HK-2 (cell line): ENCODE data around the gene PLVAP.
A peak's percentile ranks its signal among the peaks of the same experiment; 100 is the strongest.

Experiments used
- DNase-seq: peaks from one replicate; pipeline ENCODE4 v3.0.0-alpha.2; 2018; ENCODE audit not compliant: unreplicated experiment

Gene PLVAP

DNA sequence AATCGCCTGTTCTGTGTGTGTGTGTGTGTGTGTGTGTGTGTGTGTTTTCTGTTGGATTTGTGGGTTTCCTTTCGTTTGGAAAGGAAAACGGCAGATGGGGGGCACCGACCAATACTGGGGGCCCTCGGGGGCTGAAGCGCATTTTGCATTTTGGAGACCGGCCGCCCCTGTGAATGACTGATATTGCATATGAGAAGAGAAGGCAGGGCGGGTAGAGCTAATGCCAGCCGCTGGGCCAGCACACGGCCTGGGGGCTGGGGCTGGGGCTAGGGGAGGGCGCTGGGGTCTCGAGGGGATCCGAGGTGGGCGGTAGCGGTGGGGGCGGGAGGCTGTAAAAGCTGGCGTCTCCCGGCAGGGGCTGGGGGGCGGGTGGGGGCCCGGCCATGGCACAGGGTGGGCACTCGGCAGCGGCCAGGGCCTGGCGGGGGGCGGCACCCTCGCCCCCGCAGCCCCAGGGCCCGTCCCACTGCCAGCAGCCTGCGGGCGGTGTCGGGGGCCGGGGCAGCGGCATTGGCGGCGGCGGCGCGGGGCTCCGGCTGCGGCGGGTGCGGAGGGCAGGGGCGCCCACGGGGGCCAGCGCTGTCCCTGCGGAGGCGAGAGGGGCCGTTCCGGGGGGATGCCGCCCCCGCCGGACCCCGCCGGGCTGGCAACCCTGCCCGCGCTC is 53.7 kb downstream of the PLVAP start:
- DNase-seq, result no peak

DNA sequence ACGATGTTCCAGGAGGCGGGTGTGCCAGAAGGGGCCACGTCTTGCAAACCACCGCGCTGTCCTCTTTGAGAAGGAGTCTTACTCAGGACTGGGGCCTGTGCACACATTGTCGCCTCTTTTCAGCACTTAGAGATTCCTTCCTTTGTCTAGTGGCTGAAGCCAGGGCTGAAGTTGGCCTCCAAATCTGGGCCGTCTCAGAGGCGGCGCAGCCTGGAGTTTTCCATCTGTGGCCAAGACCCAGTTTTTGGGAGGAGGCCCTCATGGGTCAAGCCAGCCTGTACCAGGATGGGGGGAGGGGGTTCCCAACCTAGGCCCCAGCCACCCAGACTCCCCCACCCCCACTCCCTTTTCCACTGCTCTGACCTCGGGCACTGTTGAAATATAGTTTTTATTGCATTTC is 54.3 kb downstream of the PLVAP start:
- no peak for DNase-seq

DNA sequence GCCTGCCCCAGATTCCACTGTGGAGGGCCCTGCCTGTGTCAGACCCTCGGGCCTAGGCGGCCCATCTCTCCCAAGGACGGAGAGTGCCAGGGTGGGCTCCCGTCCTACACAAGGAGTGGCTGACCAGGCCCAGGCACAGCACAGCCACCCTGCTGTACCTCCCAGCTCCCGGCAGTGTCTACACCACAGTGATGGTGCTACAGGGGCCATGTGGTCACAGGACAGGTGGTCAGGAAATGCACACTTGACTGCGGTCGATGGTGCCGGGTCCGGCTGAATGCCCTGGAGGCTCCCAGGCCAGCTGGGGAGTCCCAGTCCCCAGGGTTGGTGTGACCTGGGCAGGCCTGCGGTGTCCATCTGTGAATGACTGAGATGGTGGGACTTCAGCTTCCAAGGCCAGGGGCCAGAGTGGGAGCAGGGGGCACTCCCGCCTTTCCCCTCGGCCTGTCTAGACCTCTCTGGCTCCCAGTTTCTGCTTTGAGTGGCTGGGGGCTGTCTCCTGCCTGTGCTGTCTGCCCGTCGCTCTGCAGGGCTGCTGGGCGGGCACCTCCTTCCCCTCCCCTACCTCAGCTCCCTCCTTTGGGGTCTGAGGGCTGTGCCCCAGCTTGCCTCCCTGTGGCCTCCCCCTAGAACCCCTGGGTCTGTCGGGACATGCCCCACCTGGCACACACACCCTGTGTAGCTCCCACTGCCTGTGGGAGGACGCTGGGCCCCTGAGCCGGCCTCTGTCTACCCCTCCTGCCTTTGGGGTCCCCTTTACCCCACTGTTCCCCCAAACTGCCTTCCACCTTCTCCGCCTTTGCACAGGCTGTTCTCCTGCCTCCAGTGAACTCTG is 55.3 kb downstream of the PLVAP start:
- no peak for DNase-seq

DNA sequence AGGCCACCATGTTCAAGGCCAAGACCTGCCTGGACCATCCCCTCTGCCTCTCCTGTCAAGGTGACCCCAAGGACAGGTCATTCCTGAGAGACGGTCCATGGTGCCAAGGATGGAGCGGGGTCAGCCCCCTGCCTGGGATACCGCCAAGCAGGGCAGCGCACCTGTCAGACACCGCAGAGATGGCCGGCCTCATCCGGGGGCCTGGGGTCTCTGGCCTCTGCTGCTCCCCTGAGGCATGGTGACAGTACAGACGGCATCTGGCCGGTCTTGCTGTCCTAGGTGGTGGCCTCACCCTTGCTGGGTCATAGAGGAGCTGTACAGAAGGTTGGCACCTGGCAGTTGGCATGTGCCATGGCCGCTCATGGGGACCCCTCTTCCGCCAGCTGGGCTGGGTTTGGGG is 56.7 kb downstream of the PLVAP start:
- no peak for DNase-seq

DNA sequence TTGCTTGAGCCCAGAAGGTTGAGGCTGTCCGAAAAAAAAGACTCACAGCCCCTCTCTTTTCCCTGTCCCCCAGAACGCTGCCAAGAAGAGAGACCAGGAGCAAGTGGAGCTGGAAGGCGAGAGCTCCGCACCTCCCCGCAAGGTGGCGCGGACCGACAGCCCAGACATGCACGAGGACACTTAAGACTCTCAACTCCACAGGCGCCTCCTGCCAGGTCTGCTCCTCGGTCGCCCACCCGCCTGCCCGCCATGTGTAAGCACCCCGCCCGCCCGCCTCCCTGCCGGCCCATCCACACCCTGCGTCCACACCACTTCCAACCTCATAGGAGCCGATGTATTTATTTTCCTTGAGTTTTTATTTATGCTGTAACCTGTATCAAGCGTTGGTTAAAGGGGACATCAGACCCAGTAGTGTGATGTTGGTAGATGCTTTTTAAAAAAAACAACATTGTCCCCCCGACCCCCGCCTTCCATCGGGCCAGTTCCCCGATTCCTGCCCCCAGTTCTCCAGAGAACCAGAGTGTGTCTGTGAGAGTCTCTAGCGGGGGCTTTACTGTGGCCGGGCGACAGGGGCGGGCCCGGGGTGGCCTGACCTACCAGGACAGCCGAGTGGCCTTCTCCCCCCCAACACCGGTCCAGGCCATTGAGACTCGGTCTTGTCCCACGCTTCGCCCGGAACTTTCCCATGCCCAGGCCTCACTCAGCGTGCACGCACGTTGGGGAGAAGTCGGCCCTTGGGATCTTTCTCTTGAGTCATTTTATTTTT is 57.5 kb downstream of the PLVAP start:
- DNase-seq, result no peak

DNA sequence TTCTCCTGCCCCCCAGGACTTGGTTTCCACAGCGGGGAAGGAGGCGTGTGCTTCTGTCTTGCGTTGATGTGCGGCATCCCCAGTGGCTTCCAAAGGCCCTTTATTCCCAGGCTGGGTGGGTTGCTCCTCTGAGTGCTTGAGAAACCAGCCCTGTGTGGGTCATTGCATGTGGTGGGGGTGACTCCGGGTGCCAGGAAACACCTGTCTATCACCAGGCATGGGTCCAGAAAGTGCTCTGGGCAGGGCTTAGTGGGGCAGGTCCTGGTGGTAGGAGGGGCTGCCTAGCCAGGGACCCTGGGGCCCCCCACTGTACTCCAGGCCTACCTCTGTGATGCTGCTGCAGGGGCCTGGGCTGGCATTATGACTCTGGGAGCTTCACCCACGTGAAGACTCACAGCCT is 58.2 kb downstream of the PLVAP start:
- DNase-seq, result no peak

DNA sequence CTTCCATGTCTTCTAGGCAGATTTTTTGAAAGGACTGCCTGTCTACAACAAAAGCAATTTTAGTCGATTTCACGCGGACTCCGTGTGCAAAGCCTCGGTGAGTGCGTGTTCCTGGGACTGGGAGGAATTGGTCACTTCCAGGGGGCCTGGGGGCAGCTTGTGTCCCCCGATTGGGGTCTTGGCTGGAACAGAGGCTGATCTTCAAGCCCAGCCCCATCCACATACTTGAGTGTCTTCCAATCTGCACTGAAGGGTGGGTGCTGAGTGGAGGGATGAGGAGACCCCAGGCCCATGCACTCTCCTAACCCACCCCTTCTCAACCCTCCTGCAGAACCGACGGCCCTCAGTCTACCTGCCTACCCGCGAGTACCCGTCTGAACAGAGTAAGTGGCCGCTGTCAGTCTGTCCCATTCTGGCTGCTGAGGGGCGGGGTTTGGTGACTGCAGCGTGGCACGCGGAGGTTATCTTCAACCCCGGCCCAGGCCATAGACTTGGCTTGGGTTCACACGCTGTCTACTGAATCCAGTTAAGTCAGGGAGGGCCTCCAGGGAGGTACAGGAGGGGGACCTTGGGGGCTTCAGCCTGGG is 63.0 kb downstream of the PLVAP start:
- DNase-seq, result no peak

DNA sequence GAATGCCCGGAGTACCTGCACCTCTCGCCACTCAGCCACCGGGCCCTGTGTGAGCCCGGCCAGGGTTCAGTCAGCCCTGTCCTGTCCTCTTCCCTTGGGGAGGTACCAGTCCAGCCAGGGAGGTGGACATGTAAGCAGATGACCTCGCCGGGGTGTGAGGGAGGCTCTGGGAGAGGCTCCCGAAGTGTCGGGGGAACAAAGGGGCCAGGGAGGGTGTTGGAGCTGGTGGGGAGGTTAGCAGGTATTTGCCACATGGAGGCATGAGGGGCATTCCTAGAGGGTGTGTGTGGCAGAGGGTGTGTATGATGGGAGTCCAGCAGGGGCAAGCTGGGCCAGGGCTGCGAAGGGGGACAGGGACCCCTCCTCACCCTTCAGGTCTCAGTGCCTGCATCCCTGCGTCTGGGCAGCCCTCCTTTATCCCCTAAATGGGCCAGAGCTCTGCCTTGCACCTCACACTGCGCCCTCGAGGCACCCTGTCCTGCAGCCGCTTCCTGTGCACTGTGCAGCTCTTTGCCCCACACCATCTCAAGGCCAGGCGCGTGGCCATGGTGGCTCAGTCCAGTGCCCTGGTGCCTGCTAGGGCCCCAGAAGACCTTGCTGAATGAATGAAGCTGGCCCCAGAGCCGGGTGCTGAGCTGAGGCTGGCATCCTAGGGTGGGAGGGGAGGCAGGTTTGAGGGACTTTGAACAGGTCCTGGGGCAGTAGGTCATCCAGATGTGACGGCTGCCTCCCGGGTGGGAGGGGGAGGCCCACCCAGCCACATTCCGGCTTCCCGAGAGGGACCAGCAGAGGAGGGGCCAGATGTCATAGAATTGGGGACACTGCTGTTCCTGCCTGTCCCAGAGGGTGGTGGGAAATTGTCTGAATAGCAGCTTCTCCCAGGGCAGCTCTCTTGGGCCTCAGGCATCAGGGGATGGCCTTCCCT is 64.7 kb downstream of the PLVAP start:
- no peak for DNase-seq

DNA sequence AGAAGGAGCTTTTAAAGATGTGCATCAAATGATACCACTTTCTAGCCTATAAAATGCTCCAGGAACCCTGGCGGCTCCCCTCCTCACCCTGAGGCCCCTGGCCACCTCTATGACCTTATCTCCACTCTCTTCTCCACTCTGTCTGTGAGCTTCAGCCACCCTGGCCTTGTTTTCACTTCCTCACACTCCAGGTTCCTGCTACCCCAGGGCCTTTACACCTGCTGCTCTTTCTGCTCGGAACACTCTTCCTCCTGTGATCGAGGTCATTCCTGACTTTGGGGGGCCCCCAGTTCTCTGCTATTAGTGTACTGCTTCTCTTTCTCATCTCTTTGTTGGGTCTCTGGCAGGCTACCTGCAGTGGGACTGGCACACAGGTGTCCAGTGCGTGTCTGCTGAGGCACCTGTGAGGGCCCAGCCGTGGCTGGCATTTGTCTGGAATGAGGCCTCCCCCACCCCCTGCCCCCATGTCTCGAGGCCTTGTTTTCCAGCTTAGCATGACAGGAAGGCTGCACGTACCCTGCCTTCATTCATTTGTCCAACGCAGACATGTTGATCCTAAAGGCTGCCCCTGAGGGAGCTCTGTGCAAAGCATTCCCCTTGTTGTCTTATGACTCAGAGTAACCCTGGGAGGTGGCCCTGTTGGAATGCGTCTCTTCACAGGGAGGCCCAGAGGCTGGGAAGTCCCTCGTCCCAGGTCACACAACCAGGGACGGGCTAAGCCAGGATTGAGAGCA is 65.5 kb downstream of the PLVAP start:
- peak; percentile 83 for DNase-seq

DNA sequence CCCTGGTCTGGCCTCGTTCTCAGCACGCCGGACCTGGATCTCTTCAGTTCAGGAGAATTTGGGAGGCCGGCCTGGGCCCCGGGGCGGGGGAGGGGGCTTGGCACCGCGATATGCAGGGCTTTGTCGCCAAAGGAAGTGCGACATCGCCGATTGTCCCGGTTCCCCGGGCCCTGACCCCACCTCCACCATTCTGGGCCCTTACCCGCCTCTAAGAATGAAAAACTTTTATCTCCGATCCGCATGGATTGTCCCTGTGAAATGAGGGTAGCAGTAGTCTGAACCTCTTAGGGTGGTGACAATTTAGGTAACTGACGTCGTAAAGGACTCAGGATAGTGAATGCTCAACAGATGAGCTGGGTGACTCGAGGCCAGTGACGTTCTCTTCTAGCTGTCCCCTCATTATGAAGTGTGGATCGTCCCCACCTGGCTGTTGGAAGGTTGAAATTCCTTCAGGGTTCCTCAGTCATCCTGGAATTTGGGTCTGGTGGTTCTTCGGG is 67.1 kb downstream of the PLVAP start:
- DNase-seq, result no peak

DNA sequence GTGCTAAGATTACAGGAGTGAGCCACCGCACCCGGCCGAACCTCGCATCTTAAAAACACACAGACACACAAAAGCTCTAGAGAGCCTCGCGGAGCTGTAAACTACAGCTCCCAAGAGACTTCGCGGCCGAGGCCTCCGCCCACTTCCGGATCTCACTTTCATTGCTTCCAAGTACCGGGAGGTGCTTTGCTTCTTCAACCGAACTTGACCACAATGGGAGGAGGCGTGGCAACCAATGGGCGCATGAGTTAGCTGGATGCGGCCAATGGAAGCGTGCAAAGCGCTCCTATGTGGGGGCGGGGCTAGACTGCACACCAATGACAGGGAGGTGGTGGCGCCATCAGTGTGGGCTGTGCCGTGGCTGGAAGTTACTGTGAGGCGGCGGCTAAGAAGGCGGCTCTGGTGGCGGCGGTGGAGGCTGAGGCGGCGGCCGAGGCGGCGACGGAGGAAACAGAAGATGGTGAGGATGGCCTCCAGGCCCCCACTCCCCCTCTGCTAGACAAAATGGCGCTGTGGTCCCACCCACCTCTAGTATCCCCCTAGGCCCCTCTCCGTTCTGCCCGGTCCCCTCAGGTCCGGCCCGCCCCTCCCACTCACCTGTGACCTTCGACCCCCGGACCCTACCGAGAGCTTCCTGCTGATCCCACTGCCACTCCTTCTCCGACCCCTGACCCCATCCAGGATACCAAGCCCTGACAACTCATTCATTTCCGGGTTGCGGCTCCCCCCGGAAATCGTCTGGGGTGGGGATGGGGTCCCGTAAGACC is 67.8 kb downstream of the PLVAP start, which contains the start of gene DDA1:
TSS of gene DDA1 (plus strand) at position 366 of the 767 bp plus-strand sequence. CDS start at position 458, 92 bp downstream.
- peak; percentile 98 for DNase-seq

DNA sequence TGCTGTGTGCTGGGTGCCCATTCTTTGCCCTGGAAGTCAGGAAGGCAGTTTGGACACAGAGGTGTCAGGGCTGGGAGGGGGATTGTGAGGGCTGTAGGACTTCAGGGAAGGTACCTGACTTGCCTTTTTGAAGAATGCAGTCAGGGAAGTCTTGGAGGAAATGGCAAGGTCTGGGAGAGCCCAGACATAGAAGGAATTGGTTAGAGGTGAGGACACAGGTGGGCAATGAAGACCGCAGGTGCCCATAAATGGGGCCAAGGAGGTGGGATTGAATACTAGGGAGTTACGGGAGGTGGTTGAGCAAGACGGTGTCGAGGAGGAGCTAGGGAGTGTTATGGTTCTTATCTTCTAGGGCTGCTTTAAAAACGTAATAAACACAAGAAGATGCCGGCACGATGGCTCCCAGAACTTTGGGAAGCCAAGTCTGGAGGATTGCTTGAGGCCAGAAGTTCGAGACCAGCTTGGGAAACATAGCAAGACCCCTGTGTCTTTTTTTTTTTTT is 69.2 kb downstream of the PLVAP start:
- no peak for DNase-seq

DNA sequence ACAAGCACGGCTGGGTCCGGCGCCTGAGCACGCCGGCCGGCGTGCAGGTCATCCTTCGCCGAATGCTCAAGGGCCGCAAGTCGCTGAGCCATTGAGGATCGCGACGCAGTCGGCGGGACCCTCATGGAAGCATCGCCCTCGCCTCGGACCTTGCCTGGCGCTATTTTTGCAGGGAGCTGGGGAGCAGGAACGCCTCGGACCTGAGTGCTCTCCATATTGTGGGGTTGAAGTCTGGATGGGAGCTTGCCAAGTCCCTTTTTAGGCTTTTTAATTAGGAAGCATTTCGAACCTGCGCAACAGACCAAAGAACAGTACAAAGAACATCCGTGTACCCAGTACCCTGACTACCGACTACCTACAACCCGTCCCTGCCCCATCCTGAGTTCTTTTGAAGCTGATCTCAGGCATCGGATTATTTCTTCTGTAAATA is 70.8 kb downstream of the PLVAP start:
- DNase-seq, result no peak

DNA sequence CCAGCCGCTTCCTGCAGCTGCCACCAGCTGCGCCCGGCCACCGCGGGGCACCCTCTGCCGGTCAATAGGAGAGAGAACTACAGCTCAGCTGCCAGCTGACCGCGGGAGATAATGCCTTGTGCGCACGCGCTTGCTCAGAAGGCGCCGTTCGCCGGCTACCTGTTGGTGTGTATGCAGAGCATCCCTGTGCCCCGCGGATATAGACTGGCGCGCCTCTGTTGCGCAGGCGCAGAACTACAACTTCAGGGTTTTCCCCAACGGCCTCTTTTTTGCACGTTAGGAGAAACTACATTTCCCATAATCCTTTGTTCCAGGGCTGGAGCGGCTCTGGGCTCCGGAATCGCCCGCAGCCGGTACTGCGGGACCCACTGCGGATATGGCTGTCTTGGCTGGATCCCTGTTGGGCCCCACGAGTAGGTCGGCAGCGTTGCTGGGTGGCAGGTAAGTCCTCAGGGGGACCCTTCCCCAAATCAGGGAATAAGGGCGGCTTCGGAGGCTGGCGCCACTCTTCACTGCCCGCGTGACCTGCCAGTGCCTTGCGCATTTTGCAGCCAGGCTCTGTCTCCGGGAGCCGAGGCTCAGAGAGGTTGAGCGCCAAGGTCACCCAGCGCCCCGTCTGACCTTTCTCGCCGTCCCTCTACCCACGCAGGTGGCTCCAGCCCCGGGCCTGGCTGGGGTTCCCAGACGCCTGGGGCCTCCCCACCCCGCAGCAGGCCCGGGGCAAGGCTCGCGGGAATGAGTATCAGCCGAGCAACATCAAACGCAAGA is 71.4 kb downstream of the PLVAP start, which contains the start of gene MRPL34:
TSS of gene MRPL34 (plus strand) at position 356 of the 768 bp plus-strand sequence. CDS start at position 377, 21 bp downstream.
- DNase-seq, result peak; percentile 99

DNA sequence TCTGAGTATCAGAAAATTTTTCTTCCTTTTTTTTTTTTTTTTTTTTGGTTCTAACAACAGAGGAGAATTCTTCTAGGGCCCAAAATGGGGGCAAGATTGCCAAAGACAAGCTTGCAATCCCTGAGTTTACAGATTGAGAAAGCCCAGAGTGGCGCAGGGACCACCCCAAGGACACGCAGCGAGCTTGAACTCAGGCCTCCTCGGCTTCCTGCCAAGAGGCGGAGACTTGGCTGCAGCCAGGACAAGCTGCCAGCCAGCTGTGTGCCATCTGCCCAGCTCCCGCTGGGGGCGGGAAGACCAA is 72.0 kb downstream of the PLVAP start:
- DNase-seq, result no peak

DNA sequence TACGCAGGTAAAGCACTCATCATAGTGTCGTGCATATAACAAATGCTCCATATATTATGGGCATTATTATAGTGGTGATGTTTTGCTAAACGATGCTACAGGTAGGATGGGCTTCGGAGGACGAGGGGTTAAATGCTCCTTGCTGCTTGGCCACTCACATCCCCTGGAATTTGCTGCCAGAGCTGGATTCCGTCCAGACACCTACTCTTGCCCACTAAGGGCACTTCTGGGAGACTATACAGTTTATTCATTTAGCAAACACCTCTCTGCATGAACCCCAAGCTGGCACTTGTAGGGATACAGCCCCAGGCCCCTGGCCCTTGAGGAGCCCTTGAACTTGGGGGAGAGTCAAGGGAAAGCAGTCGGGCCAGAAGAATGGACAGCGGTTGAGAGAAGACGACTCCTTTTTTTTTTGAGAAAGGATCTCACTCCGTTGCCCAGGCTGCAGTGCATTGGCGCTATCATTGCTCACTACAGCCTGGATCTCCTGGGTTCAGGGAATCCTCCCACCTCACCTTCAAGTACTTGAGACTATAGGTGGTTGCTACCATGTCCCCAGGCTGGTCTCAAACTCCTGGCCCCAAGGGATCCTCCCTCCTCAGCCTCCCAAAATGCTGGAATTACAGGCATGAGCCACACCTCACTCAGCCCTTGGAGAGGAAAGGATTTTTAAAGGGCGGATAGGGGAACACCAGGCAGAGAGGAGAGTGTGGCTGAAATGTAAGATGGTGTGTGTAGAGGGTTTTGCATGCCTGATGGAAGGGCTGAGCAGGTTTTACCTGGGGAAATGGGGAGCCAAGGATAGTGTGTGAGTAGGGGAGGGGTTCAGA is 72.5 kb downstream of the PLVAP start:
- DNase-seq, result no peak

DNA sequence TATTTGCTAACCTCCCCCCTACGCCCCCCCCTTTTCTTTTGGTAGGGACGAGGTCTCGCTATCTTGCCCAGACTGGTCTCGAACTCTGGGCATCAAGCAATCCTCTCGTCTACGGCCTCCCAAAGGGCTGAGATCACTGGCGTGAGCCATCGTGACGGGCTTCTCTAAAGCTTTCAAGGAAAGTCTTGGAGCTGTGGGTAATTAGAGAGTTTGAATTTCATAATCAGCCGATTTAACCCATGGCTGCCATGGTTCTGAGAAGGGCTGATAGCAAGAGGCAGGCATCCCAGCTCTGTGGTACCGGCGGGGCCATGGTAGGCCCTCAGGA is 73.2 kb downstream of the PLVAP start:
- no peak for DNase-seq
